HG03139 (cell line): Measurements from ENCODE around the gene CXCR4.

Source experiments
- ATAC-seq: cut with Tn5 transposase; IDR thresholded peaks from one replicate; pipeline ENCODE4 v1.9.1; 2021; ENCODE audit not compliant: unreplicated experiment

CXCR4 gene

GRCh38 chr2:136117909-136118818 lies at the start of gene CXCR4:
Gene CXCR4 (minus strand): TSS chr2:136118149. CDS start chr2:136118060, 89 bp downstream.
- ATAC-seq: peak; percentile 24

GRCh38 chr2:136164280-136164776 lies 46.4 kb upstream of the CXCR4 start:
- ATAC-seq: no peak

GRCh38 chr2:136162438-136162837 lies 44.5 kb upstream of the CXCR4 start:
- no peak for ATAC-seq

GRCh38 chr2:136156411-136156810 lies 38.5 kb upstream of the CXCR4 start:
- no peak for ATAC-seq

GRCh38 chr2:136154384-136154783 lies 36.4 kb upstream of the CXCR4 start:
- ATAC-seq: no peak

- no peak for ATAC-seq
Measured at GRCh38 chr2:136151021-136151971, 33.3 kb upstream of the CXCR4 start.

- ATAC-seq: no peak
Measured at GRCh38 chr2:136149011-136149410, 31.1 kb upstream of the CXCR4 start.

- ATAC-seq: no peak
Measured at GRCh38 chr2:136146564-136146963, 28.6 kb upstream of the CXCR4 start.

GRCh38 chr2:136143603-136144451 lies 25.9 kb upstream of the CXCR4 start:
- ATAC-seq: no peak

GRCh38 chr2:136141510-136142149 lies 23.7 kb upstream of the CXCR4 start:
- ATAC-seq: no peak

- ATAC-seq: no peak
Measured at GRCh38 chr2:136139631-136140030, 21.7 kb upstream of the CXCR4 start.

GRCh38 chr2:136137982-136138381 lies 20.0 kb upstream of the CXCR4 start:
- no peak for ATAC-seq

- no peak for ATAC-seq
Measured at GRCh38 chr2:136136931-136137330, 19.0 kb upstream of the CXCR4 start.

GRCh38 chr2:136135921-136136906 lies 18.3 kb upstream of the CXCR4 start:
- peak; percentile 34 for ATAC-seq

GRCh38 chr2:136135462-136135861 lies 17.5 kb upstream of the CXCR4 start:
- ATAC-seq: no peak

- no peak for ATAC-seq
Measured at GRCh38 chr2:136134126-136134525, 16.2 kb upstream of the CXCR4 start.

GRCh38 chr2:136133586-136133985 lies 15.6 kb upstream of the CXCR4 start:
- no peak for ATAC-seq

GRCh38 chr2:136133176-136133575 lies 15.2 kb upstream of the CXCR4 start:
- ATAC-seq: no peak

GRCh38 chr2:136132825-136133155 lies 14.8 kb upstream of the CXCR4 start:
- no peak for ATAC-seq
